Gastroesophageal sphincter (tissue), 3 donors: ENCODE data around the gene FAAP20.

ENCODE experiments used
- CTCF ChIP-seq, 4 experiments: fragments of 200-600 bp in 2 of 4; fragments of 450-650 bp in 2 of 4; sonication (generic) in 1 of 4; IDR thresholded peaks; one replicate each; pipeline ENCODE4 v1.5.1; 2017 to 2019; ENCODE audit warnings: antibody characterized with exemption in 4 of 4, mild to moderate bottlenecking in 2 of 4, moderate library complexity in 2 of 4
- EP300 ChIP-seq: sonication (generic); formaldehyde crosslinking; IDR thresholded peaks from one replicate; pipeline ENCODE4 v1.6.1; 2017; ENCODE audit warnings: antibody characterized with exemption, mild to moderate bottlenecking
- POLR2A ChIP-seq, 2 donors: fragments of 450-650 bp; IDR thresholded peaks; one replicate each; pipeline ENCODE4 v1.6.1; 2017; ENCODE audit warnings: antibody characterized with exemption in 2 of 2, mild to moderate bottlenecking in 2 of 2, moderate library complexity in 1 of 2

- TF ChIP-seq CTCF (IDR thresholded peaks at IDR 0.05) = no peak
- no peak for TF ChIP-seq POLR2A (IDR thresholded peaks at IDR 0.05)
- TF ChIP-seq EP300 = no peak
Measured at GRCh38 chr1:2200308-2200943, 5.9 kb upstream of the FAAP20 start.
